Panc1 (cell line): Measurements from ENCODE around the gene AK4. TPM values are rescaled to one million over a fixed set of nuclear protein-coding genes. Genes with fewer than 3 reads are reported as not detected.

ENCODE experiments used
- ATAC-seq: fragments of 200-7000 bp; cut with Tn5 transposase; 2 replicates; pipeline ENCODE4 v1.9.1; 2020; ENCODE audit warnings: mild to moderate bottlenecking, moderate library complexity
- BruUV-seq: library from RNA; stranded (reverse); fragments of 400-500 nt; replicated peaks from 2 replicates; lab custom pipeline; 2021; lab: Mats Ljungman, UMichigan
- CTCF ChIA-PET: fragments of 300-600 bp; sonication (Branson Sonifier 250); formaldehyde crosslinking; loops from one replicate; lab custom pipeline; 2022; ENCODE audit warnings: antibody characterized with exemption; lab: Charles Lee
- POLR2A ChIA-PET: fragments of 300-600 bp; sonication (Branson Sonifier 250); formaldehyde crosslinking; loops from one replicate; lab custom pipeline; 2022; ENCODE audit warnings: antibody characterized with exemption; lab: Charles Lee
- DNase-seq: peaks from one replicate; pipeline ENCODE4 v3.0.0-alpha.2; 2010; ENCODE audit warnings: low read depth, low spot score
- H3K27ac ChIP-seq: 2 replicates; pipeline ENCODE4 v1.5.1; 2011; ENCODE audit warnings: mild to moderate bottlenecking, low read length, inconsistent platforms
- H3K27me3 ChIP-seq: fragments of 200-500 bp; sonication (Bioruptor generic); 2 replicates; pipeline ENCODE4 v1.6.0; 2014; ENCODE audit warnings: low read length, inconsistent platforms; ENCODE audit not compliant: control insufficient read depth, insufficient read depth
- H3K36me3 ChIP-seq: fragments of 200-500 bp; sonication (Bioruptor generic); 2 replicates; pipeline ENCODE4 v1.5.1; 2014; ENCODE audit warnings: inconsistent platforms, mild to moderate bottlenecking, low read length, moderate library complexity; ENCODE audit not compliant: control insufficient read depth, insufficient read depth
- H3K4me1 ChIP-seq: 2 replicates; pipeline ENCODE4 v1.5.1; 2011; ENCODE audit warnings: inconsistent platforms, mild to moderate bottlenecking, low read length, moderate library complexity; ENCODE audit not compliant: control insufficient read depth, insufficient read depth
- H3K4me3 ChIP-seq, 2 experiments: 2 replicates each; pipeline ENCODE4 v1.5.1; 2011 to 2012; ENCODE audit warnings: low read depth in 2 of 2, low read length in 2 of 2, mild to moderate bottlenecking in 2 of 2, inconsistent platforms in 1 of 2, moderate library complexity in 1 of 2
- H3K9me3 ChIP-seq: fragments of 200-500 bp; sonication (Bioruptor generic); 2 replicates; pipeline ENCODE4 v1.5.1; 2014; ENCODE audit warnings: low read depth, mild to moderate bottlenecking, inconsistent platforms, low read length, moderate library complexity; ENCODE audit not compliant: control insufficient read depth, insufficient read depth
- CTCF ChIP-seq: fragments of 450-650 bp; IDR thresholded peaks from 2 replicates; pipeline ENCODE4 v1.5.1; 2017; ENCODE audit warnings: mild to moderate bottlenecking
- POLR2AphosphoS5 ChIP-seq: IDR thresholded peaks from 2 replicates; pipeline ENCODE4 v1.6.1; 2012; ENCODE audit warnings: mild to moderate bottlenecking, low read depth, low read length, moderate library complexity
- SIN3A ChIP-seq: IDR thresholded peaks from 2 replicates; pipeline ENCODE4 v1.6.1; 2012; ENCODE audit warnings: low read depth, mild to moderate bottlenecking, low read length, moderate library complexity, borderline replicate concordance; ENCODE audit not compliant: insufficient read depth
- TCF7L2 ChIP-seq: IDR thresholded peaks from 2 replicates; pipeline ENCODE4 v1.6.1; 2011; ENCODE audit warnings: mild to moderate bottlenecking, low read depth, low read length, inconsistent platforms
- in situ Hi-C: cut with HindIII; loops from 2 replicates; pipeline ENCODE4 v1.10.0; 2016; ENCODE audit warnings: low sequenced_read_pairs, low pct_unique_long_range_greater_than_20kb
- intact Hi-C: fragments of 100-400 bp; cut with micrococcal nuclease; formaldehyde crosslinking; loops from one replicate; pipeline ENCODE4 v1.10.0; 2022; ENCODE audit not compliant: unreplicated experiment
- total RNA-seq: library from RNA; stranded (reverse); gene quantifications from one replicate; pipeline ENCODE4 v1.2.1, GENCODE V29; 2021; ENCODE audit not compliant: unreplicated experiment
- TF ChIP-seq, protein P1 (sequence below), 2 experiments: IDR thresholded peaks; 2 replicates each; pipeline ENCODE4 v1.6.1; 2011 to 2012; ENCODE audit warnings: low read depth in 2 of 2, control low read depth in 1 of 2, low read length in 1 of 2, mild to moderate bottlenecking in 1 of 2, moderate library complexity in 1 of 2; ENCODE audit not compliant: insufficient read depth in 1 of 2

The AK4 gene
- total RNA-seq, 1 experiment from 2014 or later: 26.8 TPM

DNA sequence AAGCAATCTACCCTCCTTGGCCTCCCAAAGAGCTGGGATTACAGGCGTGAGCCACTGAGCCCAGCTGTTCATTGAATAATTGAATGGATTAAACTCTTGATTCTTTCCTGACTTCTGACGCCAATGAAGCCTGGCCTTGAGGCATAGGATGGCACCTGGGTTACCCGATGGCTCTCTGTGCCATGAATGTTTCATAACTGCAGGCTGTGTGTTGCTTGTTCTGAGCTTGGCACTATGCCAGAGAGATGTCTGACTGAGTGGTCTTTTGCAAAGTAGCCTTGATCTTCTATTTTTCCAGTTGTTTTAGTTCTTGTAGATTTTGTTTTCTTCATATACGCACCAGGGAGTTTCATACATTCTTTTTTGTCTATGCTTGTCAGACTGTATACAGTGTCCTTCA, 38.5 kb upstream of the AK4 start:
- Histone ChIP-seq H3K27ac (no peak overlapping the region), H3K4me3 (no peak overlapping the region), H3K36me3 (no peaks in the 10 kb centered on the region), H3K4me1 (no peaks in the 10 kb centered on the region), H3K9me3 (no peaks in the 10 kb centered on the region), H3K27me3 (peaks cover 3% of the 10 kb centered on the region; the same call in 1 of the 2 replicates)
- ATAC-seq (no peak), DNase-seq (no peak)
- TF ChIP-seq, protein P1, sequence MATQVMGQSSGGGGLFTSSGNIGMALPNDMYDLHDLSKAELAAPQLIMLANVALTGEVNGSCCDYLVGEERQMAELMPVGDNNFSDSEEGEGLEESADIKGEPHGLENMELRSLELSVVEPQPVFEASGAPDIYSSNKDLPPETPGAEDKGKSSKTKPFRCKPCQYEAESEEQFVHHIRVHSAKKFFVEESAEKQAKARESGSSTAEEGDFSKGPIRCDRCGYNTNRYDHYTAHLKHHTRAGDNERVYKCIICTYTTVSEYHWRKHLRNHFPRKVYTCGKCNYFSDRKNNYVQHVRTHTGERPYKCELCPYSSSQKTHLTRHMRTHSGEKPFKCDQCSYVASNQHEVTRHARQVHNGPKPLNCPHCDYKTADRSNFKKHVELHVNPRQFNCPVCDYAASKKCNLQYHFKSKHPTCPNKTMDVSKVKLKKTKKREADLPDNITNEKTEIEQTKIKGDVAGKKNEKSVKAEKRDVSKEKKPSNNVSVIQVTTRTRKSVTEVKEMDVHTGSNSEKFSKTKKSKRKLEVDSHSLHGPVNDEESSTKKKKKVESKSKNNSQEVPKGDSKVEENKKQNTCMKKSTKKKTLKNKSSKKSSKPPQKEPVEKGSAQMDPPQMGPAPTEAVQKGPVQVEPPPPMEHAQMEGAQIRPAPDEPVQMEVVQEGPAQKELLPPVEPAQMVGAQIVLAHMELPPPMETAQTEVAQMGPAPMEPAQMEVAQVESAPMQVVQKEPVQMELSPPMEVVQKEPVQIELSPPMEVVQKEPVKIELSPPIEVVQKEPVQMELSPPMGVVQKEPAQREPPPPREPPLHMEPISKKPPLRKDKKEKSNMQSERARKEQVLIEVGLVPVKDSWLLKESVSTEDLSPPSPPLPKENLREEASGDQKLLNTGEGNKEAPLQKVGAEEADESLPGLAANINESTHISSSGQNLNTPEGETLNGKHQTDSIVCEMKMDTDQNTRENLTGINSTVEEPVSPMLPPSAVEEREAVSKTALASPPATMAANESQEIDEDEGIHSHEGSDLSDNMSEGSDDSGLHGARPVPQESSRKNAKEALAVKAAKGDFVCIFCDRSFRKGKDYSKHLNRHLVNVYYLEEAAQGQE (IDR thresholded peaks at IDR 0.05; ENCODE audit: insufficient read depth in 1 of 2, low read depth in 2 of 2, low read length in 1 of 2): no peak
- CTCF ChIA-PET: no interaction called here
- POLR2A ChIA-PET: no interaction called here
- intact Hi-C loops (no loop called here), in situ Hi-C loops (no loop called here)
- BruUV-seq: no TSS peak

- CTCF ChIA-PET: no interaction called here
- no peaks in the 10 kb centered on the region for H3K36me3 ChIP-seq
- no peak overlapping the region for H3K4me3 ChIP-seq
- TF ChIP-seq POLR2AphosphoS5 (no peak), SIN3A (no peak), TCF7L2 (no peak), CTCF (no peak)
- TF ChIP-seq, protein P1 (IDR thresholded peaks at IDR 0.05; ENCODE audit: insufficient read depth in 1 of 2, low read depth in 2 of 2, low read length in 1 of 2): no peak
- ATAC-seq (no peak), DNase-seq (no peak)
- H3K9me3 ChIP-seq: no peaks in the 10 kb centered on the region
- in situ Hi-C loops: no loop called here
- no TSS peak for BruUV-seq
- POLR2A ChIA-PET: no interaction called here
- 0 out of 2 replicates have a peak, but pooled peaks cover 3% of the 10 kb centered on the region for H3K27me3 ChIP-seq
- no peak overlapping the region for H3K27ac ChIP-seq
- intact Hi-C loops: no loop called here
- H3K4me1 ChIP-seq: no peaks in the 10 kb centered on the region
Measured at GRCh38 chr1:65112811-65113210, 35.2 kb upstream of the AK4 start.
